Gastrocnemius medialis (tissue), 4 donors: ENCODE measurements around the gene B4GALT6.

Experiments used
- CTCF ChIP-seq, 5 experiments: fragments of 450-650 bp in 3 of 5; fragments of 200-600 bp in 2 of 5; sonication (generic) in 2 of 5; IDR thresholded peaks in 4 of 5; conservative IDR thresholded peaks in 1 of 5; 1 replicate in 4 of 5; 2 replicates in 1 of 5; pipeline ENCODE4 v1.5.1; 2016 to 2019; ENCODE audit warnings: antibody characterized with exemption in 5 of 5, mild to moderate bottlenecking in 3 of 5, moderate library complexity in 3 of 5
- POLR2A ChIP-seq, 2 donors: fragments of 450-650 bp; IDR thresholded peaks; one replicate each; pipeline ENCODE4 v1.6.1; 2017; ENCODE audit warnings: antibody characterized with exemption in 2 of 2, mild to moderate bottlenecking in 2 of 2, moderate library complexity in 2 of 2

- no peak for TF ChIP-seq CTCF (IDR thresholded peaks at IDR 0.05 in 4 of 5, conservative IDR thresholded peaks at IDR 0.05 in 1 of 5)
- no peak for TF ChIP-seq POLR2A (IDR thresholded peaks at IDR 0.05)
Observed at GRCh38 chr18:31626409-31626808, 58.0 kb downstream of the B4GALT6 start.
